GM12872 (cell line): ENCODE measurements around the gene TEX19.

ENCODE experiments used
- TF ChIP-seq, protein P1 (sequence below): IDR thresholded peaks from 3 replicates; pipeline ENCODE4 v1.5.1; 2011; ENCODE audit warnings: low read depth, mild to moderate bottlenecking, low read length, moderate library complexity; ENCODE audit not compliant: insufficient read depth

Gene TEX19

GRCh38 chr17:82351713-82352488, 7.1 kb upstream of the TEX19 start:
- TF ChIP-seq, protein P1, sequence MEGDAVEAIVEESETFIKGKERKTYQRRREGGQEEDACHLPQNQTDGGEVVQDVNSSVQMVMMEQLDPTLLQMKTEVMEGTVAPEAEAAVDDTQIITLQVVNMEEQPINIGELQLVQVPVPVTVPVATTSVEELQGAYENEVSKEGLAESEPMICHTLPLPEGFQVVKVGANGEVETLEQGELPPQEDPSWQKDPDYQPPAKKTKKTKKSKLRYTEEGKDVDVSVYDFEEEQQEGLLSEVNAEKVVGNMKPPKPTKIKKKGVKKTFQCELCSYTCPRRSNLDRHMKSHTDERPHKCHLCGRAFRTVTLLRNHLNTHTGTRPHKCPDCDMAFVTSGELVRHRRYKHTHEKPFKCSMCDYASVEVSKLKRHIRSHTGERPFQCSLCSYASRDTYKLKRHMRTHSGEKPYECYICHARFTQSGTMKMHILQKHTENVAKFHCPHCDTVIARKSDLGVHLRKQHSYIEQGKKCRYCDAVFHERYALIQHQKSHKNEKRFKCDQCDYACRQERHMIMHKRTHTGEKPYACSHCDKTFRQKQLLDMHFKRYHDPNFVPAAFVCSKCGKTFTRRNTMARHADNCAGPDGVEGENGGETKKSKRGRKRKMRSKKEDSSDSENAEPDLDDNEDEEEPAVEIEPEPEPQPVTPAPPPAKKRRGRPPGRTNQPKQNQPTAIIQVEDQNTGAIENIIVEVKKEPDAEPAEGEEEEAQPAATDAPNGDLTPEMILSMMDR, result peak; percentile 96

DNA sequence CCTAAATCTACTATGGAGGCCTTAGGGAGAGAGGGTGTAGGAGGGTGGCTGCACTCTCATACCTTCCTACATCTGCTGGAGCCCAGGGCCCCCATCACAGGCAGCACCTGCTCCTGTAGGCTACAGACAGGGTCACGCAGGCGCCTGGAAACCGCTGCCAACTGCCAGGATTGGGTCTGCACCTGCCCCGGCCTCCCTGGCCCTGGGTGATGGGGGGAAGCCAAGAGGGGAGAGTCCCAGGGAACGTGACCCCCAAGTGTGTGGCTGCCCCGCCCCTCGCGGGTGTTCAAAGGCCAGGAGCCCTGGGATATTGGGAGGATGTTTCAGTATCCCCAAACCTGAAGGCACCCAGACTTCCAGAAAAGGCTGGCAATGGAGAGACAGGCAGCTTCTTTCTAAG, 5.6 kb upstream of the TEX19 start:
- TF ChIP-seq, protein P1, result no peak

DNA sequence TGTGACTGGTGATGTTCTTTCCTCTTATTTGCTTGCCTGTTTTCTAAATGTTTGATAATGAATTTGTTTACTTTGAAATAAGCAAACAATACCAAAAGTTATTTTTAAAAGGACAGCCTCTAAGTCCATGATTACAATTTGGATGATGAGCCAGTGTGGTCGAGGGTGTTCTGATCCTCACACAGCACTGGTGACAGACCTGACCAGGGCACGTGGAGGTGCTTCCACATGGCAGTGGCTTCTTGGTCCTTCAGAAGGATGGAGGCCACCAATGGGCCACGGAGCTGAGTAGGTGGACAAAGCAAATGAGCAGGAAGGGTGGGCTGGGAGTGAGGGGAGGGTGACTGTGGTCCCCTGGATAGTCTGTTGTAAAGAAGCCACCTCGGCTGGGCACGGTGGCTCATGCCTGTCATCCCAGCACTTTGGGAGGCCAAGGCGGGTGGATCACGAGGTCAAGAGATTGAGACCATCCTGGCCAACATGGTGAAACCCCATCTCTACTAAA, 4.2 kb upstream of the TEX19 start:
- TF ChIP-seq, protein P1, result no peak

DNA sequence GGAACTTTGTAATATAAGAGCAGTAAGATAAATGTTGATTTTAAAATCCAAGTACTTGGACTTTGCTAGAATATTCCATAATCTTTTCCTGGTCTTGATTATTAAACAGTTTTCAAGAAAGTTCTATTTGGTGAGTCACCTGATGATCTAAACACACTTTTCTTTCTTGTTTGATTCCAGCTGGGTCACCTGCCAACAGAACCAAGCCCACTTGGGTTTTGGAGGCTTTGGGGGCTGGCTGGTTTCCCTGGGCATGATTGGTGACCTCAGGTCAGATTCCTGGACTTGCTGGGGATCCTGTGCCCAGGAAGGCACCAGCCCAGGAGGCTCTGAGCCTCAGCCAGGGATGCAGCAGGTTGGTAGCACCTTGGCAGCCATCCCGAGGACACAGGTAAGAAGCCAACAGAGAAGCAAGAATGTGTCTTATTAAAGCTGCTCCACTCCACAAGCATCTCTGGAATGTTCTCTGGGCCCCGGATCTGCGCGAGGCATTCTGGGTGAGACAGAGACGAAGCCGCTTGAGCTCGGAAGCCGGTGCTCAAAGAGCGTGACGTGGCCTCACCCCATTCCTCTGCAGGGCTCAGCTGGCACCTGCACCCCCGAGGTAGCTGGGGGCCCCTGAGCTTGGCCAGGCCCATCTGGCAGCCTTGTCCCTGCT, 3.1 kb upstream of the TEX19 start:
- TF ChIP-seq, protein P1, result no peak

- TF ChIP-seq, protein P1, result 0 out of 3 replicates have a peak, but pooled peaks have one; percentile 17
These were observed 2.1 kb upstream of the TEX19 start for GRCh38 chr17:82356845-82357355.

- TF ChIP-seq, protein P1, result no peak
These were observed 1.7 kb upstream of the TEX19 start for GRCh38 chr17:82357394-82357793.

DNA sequence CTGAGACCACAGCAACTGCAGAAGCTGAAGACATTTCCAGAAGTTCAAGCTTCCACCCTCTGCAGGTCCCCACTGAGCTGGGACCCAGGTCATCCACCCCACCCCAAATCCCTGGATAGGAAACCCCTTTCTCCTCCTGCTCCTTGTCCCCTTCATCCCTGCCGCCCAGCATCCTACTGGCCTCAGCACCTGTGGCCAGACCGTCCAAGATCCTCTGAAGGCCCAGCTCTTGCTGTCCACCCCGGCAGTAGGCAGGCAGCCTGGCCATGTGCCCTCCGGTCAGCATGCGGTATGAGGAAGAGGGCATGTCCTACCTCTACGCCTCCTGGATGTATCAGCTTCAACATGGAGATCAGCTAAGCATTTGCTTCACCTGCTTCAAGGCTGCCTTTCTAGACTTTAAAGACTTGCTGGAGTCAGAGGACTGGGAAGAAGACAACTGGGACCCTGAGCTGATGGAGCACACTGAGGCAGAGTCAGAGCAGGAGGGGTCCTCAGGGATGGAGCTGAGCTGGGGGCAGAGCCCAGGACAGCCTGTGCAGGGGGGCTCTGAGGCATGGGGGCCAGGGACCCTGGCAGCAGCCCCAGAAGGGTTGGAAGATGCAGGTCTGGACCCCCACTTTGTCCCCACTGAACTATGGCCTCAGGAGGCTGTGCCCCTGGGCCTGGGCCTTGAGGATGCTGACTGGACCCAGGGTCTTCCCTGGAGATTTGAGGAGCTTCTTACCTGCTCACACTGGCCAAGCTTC, 3.0 kb downstream of the TEX19 start:
- TF ChIP-seq, protein P1, result no peak
